Ecto neural progenitor cell (in vitro differentiated cells): Measurements from ENCODE around the gene CRYGS.
"Not testable (repeated sequence)": the region's sequence is repeated elsewhere in the genome, so short reads cannot be mapped to it uniquely, and the experiment has no call there.

Experiments used
- DNase-seq: peaks from one replicate; pipeline ENCODE4 v3.0.0-alpha.2; 2018; ENCODE audit warnings: low spot score

CRYGS gene

GRCh38 chr3:186519021-186519658 lies 25.0 kb downstream of the CRYGS start:
- no peak for DNase-seq

GRCh38 chr3:186517218-186517617 lies 27.0 kb downstream of the CRYGS start:
- DNase-seq, result no peak

- no peak for DNase-seq
Measured at GRCh38 chr3:186516646-186517045, 27.5 kb downstream of the CRYGS start.

GRCh38 chr3:186515125-186515524 lies 29.1 kb downstream of the CRYGS start:
- no peak for DNase-seq

- no peak for DNase-seq
Measured at GRCh38 chr3:186514296-186515002, 29.7 kb downstream of the CRYGS start.

- DNase-seq, result no peak
Measured at GRCh38 chr3:186513386-186513785, 30.8 kb downstream of the CRYGS start.

- DNase-seq, result no peak
Measured at GRCh38 chr3:186512570-186513302, 31.4 kb downstream of the CRYGS start.

- no peak for DNase-seq
Measured at GRCh38 chr3:186511702-186512101, 32.5 kb downstream of the CRYGS start.

- no peak for DNase-seq
Measured at GRCh38 chr3:186511245-186511644, 32.9 kb downstream of the CRYGS start.

GRCh38 chr3:186510374-186511079 lies 33.7 kb downstream of the CRYGS start:
- DNase-seq, result no peak

GRCh38 chr3:186509423-186509822 lies 34.8 kb downstream of the CRYGS start:
- DNase-seq, result no peak

- DNase-seq, result no peak
Measured at GRCh38 chr3:186506857-186507256, 37.3 kb downstream of the CRYGS start.

- DNase-seq, result no peak
Measured at GRCh38 chr3:186506191-186506739, 37.9 kb downstream of the CRYGS start.

- DNase-seq, result no peak
Measured at GRCh38 chr3:186502966-186503712, 41.0 kb downstream of the CRYGS start.

GRCh38 chr3:186502138-186502948 lies 41.8 kb downstream of the CRYGS start:
- no peak for DNase-seq

GRCh38 chr3:186499949-186500348 lies 44.2 kb downstream of the CRYGS start:
- DNase-seq, result not testable (repeated sequence)

- DNase-seq, result not testable (repeated sequence)
Measured at GRCh38 chr3:186498022-186498421, 46.2 kb downstream of the CRYGS start.

GRCh38 chr3:186497608-186498007 lies 46.6 kb downstream of the CRYGS start:
- DNase-seq, result no peak

GRCh38 chr3:186496635-186497034 lies 47.5 kb downstream of the CRYGS start:
- no peak for DNase-seq

- no peak for DNase-seq
Measured at GRCh38 chr3:186496016-186496415, 48.2 kb downstream of the CRYGS start.
